ENCODE results near the gene ANK2. TPM values are rescaled to one million over a fixed set of nuclear protein-coding genes. Genes with fewer than 3 reads are reported as not detected.

Gene ANK2
- total RNA-seq, 2 experiments from 2014 or later, result 1.8 to 2.4 TPM

GRCh38 chr4:113153529-113154101 lies 104.2 kb downstream of the ANK2 start:
- Mint-ChIP-seq H3K27ac (no peak overlapping the region), H3K27me3 (peaks cover 2% of the 10 kb centered on the region), H3K9me3 (ENCODE audit: low read depth) (no peaks in the 10 kb centered on the region), H3K4me1 (no peaks in the 10 kb centered on the region), H3K4me3 (no peak overlapping the region), H3K36me3 (no peaks in the 10 kb centered on the region)
- ATAC-seq (no peak), DNase-seq (no peak)
- CTCF ChIA-PET, result no interaction called here

- DNase-seq, result no peak
- Mint-ChIP-seq H3K4me3 (no peak overlapping the region), H3K36me3 (no peaks in the 10 kb centered on the region), H3K27ac (no peak overlapping the region), H3K9me3 (ENCODE audit: low read depth) (no peaks in the 10 kb centered on the region), H3K27me3 (peaks cover 2% of the 10 kb centered on the region), H3K4me1 (no peaks in the 10 kb centered on the region)
- no peak for ATAC-seq
- CTCF ChIA-PET, result no interaction called here
Observed at GRCh38 chr4:113154281-113154680, 104.8 kb downstream of the ANK2 start.

DNA sequence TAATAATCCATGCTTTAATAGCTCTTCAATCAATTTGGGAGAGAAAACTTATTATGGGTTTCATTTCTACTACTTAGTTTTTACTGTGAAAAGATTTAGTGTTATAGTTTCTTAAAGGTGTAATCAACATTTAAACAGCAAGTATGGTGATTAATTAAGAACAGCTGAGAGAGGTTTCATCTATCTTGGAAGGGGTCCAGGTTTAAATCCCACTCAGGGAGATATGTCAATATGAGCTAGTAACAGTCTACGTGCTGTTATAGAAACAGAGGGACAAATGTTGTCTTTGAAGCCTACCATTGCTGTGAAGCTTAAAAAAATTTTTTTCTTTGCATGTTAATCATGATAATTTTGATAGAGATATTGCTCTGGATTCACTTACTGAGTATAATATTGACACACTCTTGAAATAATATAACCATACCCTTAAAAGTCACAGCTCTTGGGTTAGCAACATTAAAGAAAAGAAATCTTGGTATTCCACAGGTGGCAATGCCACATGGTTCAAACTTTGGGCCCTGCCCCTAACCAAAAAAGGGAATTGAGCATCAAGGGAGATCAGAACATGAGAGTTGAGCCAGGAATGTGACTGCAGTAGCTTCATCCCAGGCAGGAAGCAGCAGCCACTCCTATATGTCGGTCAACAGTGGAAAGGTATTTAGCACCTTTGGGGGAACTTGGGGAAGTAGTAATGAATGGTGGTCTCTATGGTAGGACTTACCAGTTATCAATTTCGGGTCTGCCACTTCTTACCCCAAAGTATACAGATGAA lies 107.8 kb downstream of the ANK2 start:
- DNase-seq (no peak), ATAC-seq (no peak)
- peaks cover 2% of the 10 kb centered on the region for H3K27me3 Mint-ChIP-seq
- CTCF ChIA-PET, result no interaction called here
- H3K4me1 Mint-ChIP-seq, result no peaks in the 10 kb centered on the region
- H3K36me3 Mint-ChIP-seq, result no peaks in the 10 kb centered on the region
- H3K27ac Mint-ChIP-seq, result no peak overlapping the region
- no peaks in the 10 kb centered on the region for H3K9me3 Mint-ChIP-seq (ENCODE audit: low read depth)
- no peak overlapping the region for H3K4me3 Mint-ChIP-seq

DNA sequence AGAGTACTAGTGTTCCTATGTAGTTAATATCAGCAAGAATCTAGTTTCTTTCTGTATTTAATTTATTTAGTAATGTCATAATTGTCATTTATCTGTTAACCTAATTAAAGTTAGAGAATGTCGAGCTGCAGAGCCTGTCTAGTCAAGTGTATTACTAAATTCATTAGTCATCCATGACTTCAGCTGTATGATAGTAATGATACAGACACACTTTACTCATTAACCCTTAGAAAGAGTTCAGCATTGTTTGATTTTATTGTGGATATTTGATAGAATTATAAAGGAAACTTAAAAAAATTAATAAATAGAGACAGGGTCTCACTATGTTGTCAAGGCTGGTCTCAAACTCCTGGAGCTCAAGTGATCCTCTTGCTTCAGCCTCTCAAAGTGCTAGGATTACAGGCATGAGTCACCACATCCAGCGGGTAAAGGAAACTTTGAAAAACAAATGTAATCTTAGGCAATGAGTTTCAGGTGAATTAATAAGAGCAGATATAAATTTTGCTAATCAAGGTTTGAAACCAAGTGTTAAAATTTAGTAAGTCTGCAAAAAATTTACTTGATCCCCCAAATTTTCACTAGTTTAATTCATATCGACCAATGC lies 110.6 kb downstream of the ANK2 start:
- Mint-ChIP-seq H3K27ac (no peak overlapping the region), H3K27me3 (no peaks in the 10 kb centered on the region), H3K4me3 (no peak overlapping the region), H3K36me3 (no peaks in the 10 kb centered on the region), H3K4me1 (no peaks in the 10 kb centered on the region), H3K9me3 (ENCODE audit: low read depth) (no peaks in the 10 kb centered on the region)
- CTCF ChIA-PET, result no interaction called here
- no peak for ATAC-seq
- no peak for DNase-seq

DNA sequence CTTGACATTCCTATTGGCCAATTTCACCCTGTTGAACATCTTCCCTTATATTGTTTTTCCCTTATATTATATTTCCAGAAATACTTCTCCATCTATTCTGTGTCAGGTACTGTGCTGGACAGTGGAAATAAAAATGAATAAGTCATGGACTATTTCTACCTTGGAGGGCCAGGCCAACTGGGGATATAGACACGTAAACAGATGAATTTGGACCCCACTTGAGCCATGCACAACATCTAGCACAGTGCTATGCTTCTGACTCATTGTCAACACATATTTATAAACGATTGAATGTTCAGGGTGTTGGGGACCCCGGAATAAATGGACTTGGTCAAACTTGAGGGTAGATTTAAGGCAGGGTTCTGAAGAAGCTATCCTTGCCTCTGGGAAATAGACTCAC lies 111.1 kb downstream of the ANK2 start:
- Mint-ChIP-seq H3K27ac (no peak overlapping the region), H3K36me3 (no peaks in the 10 kb centered on the region), H3K4me1 (no peaks in the 10 kb centered on the region), H3K4me3 (no peak overlapping the region), H3K27me3 (no peaks in the 10 kb centered on the region), H3K9me3 (ENCODE audit: low read depth) (no peaks in the 10 kb centered on the region)
- no peak for ATAC-seq
- DNase-seq, result no peak
- CTCF ChIA-PET, result no interaction called here

GRCh38 chr4:113162089-113162488 lies 112.6 kb downstream of the ANK2 start:
- no peaks in the 10 kb centered on the region for H3K4me1 Mint-ChIP-seq
- no peak for ATAC-seq
- DNase-seq, result no peak
- H3K27me3 Mint-ChIP-seq, result no peaks in the 10 kb centered on the region
- no peaks in the 10 kb centered on the region for H3K9me3 Mint-ChIP-seq (ENCODE audit: low read depth)
- no peaks in the 10 kb centered on the region for H3K36me3 Mint-ChIP-seq
- H3K4me3 Mint-ChIP-seq, result no peak overlapping the region
- no peak overlapping the region for H3K27ac Mint-ChIP-seq
- CTCF ChIA-PET, result no interaction called here

- no peaks in the 10 kb centered on the region for H3K36me3 Mint-ChIP-seq
- no peaks in the 10 kb centered on the region for H3K4me1 Mint-ChIP-seq
- CTCF ChIA-PET, result no interaction called here
- DNase-seq (no peak), ATAC-seq (no peak)
- no peak overlapping the region for H3K27ac Mint-ChIP-seq
- H3K4me3 Mint-ChIP-seq, result no peak overlapping the region
- H3K27me3 Mint-ChIP-seq, result peaks cover 7% of the 10 kb centered on the region
- no peaks in the 10 kb centered on the region for H3K9me3 Mint-ChIP-seq (ENCODE audit: low read depth)
Observed at GRCh38 chr4:113169368-113169767, 119.9 kb downstream of the ANK2 start.

DNA sequence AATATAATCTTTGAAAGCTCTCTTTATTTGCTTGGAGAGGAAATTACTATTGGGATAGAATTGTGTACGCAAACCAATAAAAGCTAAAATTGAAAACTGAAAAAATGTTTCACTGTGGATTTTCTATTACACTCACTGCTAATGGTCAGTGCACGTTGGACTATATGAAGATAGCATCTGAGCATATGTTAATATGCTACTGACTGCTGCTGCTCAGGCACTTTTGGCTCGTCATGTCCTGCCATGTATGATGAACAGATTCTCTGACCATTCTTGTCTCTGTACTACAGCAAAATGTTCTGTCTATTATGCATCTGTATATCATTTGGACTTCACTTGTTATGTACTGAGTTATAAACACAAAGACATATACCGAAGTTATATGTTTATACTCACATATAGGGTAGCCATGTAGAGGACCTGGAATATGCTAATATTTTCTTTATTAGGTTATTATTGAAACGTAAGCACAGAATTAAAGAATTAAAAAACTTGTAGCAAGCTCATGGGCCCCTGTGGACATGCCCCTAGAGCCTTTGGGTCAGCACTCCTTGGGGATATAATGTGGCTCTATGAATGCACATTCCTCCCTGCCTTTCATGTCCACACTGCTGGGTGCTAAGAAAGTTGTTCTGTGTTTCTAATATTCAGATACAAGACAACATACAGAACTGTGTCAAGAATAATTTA lies 120.8 kb downstream of the ANK2 start:
- Mint-ChIP-seq H3K27me3 (peaks cover 7% of the 10 kb centered on the region), H3K4me3 (no peak overlapping the region), H3K9me3 (ENCODE audit: low read depth) (no peaks in the 10 kb centered on the region), H3K27ac (no peak overlapping the region), H3K4me1 (no peaks in the 10 kb centered on the region), H3K36me3 (no peaks in the 10 kb centered on the region)
- no peak for ATAC-seq
- no peak for DNase-seq
- CTCF ChIA-PET, result no interaction called here

GRCh38 chr4:113170805-113171468 lies 121.5 kb downstream of the ANK2 start:
- Mint-ChIP-seq H3K27me3 (peaks cover 7% of the 10 kb centered on the region), H3K4me1 (no peaks in the 10 kb centered on the region), H3K27ac (no peak overlapping the region), H3K36me3 (no peaks in the 10 kb centered on the region), H3K4me3 (no peak overlapping the region), H3K9me3 (ENCODE audit: low read depth) (no peaks in the 10 kb centered on the region)
- ATAC-seq, result no peak
- CTCF ChIA-PET, result no interaction called here
- DNase-seq, result no peak

DNA sequence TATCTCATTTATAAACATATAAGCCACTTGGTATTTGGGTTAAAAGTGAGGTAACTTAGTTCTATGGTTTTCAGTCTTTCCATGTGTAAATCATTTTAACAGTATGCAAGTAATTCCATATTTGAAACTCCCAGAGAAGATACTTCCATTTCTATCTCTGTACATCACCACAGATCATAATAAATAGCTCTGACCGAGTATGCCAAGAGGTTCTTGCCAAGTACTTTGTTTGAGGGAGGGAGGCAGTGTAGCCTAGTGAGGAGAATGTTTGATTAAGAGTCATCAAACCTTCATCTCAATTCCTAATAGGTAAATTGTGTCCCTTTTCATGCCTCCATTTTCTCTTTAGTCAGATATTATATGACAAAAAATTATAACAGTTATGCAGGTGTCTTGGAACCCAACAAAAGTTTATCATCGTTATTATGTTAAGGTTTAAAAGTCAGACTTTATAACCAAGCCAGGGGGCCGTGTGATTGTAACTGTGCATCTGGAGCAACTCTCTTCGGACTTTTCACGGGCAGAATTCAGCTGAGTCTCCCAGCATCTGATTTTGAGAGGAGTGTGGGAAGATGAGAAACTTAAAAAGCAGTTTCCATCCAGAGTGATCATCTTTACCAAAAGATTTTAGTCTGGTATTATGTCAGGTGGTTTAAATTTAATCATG lies 123.8 kb downstream of the ANK2 start:
- Mint-ChIP-seq H3K9me3 (ENCODE audit: low read depth) (no peaks in the 10 kb centered on the region), H3K4me1 (no peaks in the 10 kb centered on the region), H3K27me3 (peaks cover 7% of the 10 kb centered on the region), H3K4me3 (no peak overlapping the region), H3K27ac (no peak overlapping the region), H3K36me3 (no peaks in the 10 kb centered on the region)
- ATAC-seq, result no peak
- CTCF ChIA-PET, result no interaction called here
- DNase-seq, result no peak

- H3K4me1 Mint-ChIP-seq, result no peaks in the 10 kb centered on the region
- CTCF ChIA-PET, result interaction anchor here (0.8 kb wide), 1 partner anchor 10 kb away, joined by 3 read pairs; no protein-coding TSS in a partner anchor
Observed at GRCh38 chr4:113173793-113174264, 124.4 kb downstream of the ANK2 start.

DNA sequence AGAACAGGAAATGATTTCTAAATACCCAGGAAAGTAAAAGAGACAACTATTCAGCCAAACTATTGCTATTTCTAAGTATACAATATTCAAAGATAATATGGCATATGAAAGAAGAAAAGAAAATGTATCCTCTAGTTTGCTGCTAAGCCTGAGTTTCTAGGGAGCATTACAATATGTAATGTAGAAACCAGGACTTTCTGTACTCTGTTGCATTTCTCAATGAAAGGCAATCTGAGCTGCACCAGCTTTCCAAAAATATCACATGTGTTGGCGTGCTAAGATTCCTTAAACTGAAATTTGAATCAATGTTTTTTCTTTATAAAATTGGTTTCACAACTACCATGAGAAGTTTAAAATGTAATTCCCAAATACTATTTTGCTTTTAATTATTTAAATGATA lies 129.6 kb downstream of the ANK2 start:
- H3K9me3 Mint-ChIP-seq (ENCODE audit: low read depth), result no peaks in the 10 kb centered on the region
- no peak for ATAC-seq
- no peak overlapping the region for H3K27ac Mint-ChIP-seq
- CTCF ChIA-PET, result no interaction called here
- H3K36me3 Mint-ChIP-seq, result no peaks in the 10 kb centered on the region
- H3K27me3 Mint-ChIP-seq, result no peaks in the 10 kb centered on the region
- H3K4me3 Mint-ChIP-seq, result no peak overlapping the region
- H3K4me1 Mint-ChIP-seq, result no peaks in the 10 kb centered on the region
- no peak for DNase-seq

More at GRCh38 chr4:113173793-113174264, 124.4 kb downstream of the ANK2 start:
- ATAC-seq, result no peak
- no peak overlapping the region for H3K27ac Mint-ChIP-seq
- H3K27me3 Mint-ChIP-seq, result peaks cover 7% of the 10 kb centered on the region
- no peaks in the 10 kb centered on the region for H3K36me3 Mint-ChIP-seq
- H3K4me3 Mint-ChIP-seq, result no peak overlapping the region
- no peaks in the 10 kb centered on the region for H3K9me3 Mint-ChIP-seq (ENCODE audit: low read depth)
- DNase-seq, result no peak

DNA sequence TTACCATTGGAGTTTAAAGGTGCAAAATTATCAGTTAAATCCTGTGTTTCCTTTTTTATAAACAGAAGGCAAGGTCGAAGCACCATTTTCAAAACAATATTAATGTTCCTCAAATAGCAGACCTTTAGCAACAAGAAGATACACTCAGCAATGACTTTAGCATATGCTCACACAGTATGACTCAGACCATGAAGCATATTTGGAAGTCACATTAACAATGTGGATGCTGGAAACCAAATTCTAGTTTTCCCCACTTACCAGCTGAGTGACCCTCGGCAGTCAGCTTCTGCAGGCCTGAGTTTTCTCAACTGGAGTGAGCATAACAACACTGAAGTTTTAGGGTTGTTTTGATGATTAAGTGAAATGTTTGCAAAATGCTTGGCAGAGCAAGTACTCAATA lies 130.5 kb downstream of the ANK2 start:
- no peak overlapping the region for H3K4me3 Mint-ChIP-seq
- DNase-seq (no peak), ATAC-seq (no peak)
- no peaks in the 10 kb centered on the region for H3K36me3 Mint-ChIP-seq
- no peak overlapping the region for H3K27ac Mint-ChIP-seq
- H3K9me3 Mint-ChIP-seq (ENCODE audit: low read depth), result no peaks in the 10 kb centered on the region
- H3K4me1 Mint-ChIP-seq, result no peaks in the 10 kb centered on the region
- CTCF ChIA-PET, result no interaction called here
- H3K27me3 Mint-ChIP-seq, result no peaks in the 10 kb centered on the region
